SK-N-SH treated with all-trans-retinoic acid at 6 μM for 48 hours (cell line): ENCODE results near the gene UBP1.

Experiments used
- ATAC-seq: fragments of 200-7000 bp; cut with Tn5 transposase; 3 replicates; pipeline ENCODE4 v1.9.1; 2020; ENCODE audit warnings: mild to moderate bottlenecking, moderate library complexity
- ARNTL ChIP-seq: fragments of 450-650 bp; formaldehyde crosslinking; IDR thresholded peaks from 2 replicates; pipeline ENCODE4 v1.5.0; 2020; ENCODE audit warnings: low read depth, mild to moderate bottlenecking, moderate library complexity, borderline replicate concordance
- BACH2 ChIP-seq: fragments of 250-450 bp; sonication (Bioruptor Pico); IDR thresholded peaks from 2 replicates; pipeline ENCODE4 v1.9.0; 2021; ENCODE audit warnings: mild to moderate bottlenecking, borderline replicate concordance
- CREB5 ChIP-seq: fragments of 250-450 bp; sonication (Bioruptor Pico); IDR thresholded peaks from 2 replicates; pipeline ENCODE4 v1.5.1; 2020; ENCODE audit warnings: low read depth, mild to moderate bottlenecking, moderate library complexity
- CSDC2 ChIP-seq: fragments of 250-450 bp; sonication (Bioruptor Pico); IDR thresholded peaks from 2 replicates; pipeline ENCODE4 v1.5.0; 2020; ENCODE audit warnings: mild to moderate bottlenecking, moderate library complexity
- GLIS3 ChIP-seq: fragments of 250-450 bp; sonication (Bioruptor Pico); IDR thresholded peaks from 2 replicates; pipeline ENCODE4 v1.5.0; 2020; ENCODE audit warnings: mild to moderate bottlenecking, moderate library complexity
- ISL1 ChIP-seq: fragments of 250-450 bp; sonication (Bioruptor Pico); IDR thresholded peaks from 2 replicates; pipeline ENCODE4 v2.1.2; 2022; ENCODE audit warnings: mild to moderate bottlenecking, moderate library complexity
- OSR1 ChIP-seq: fragments of 250-450 bp; sonication (Bioruptor Pico); IDR thresholded peaks from 2 replicates; pipeline ENCODE4 v1.8.0; 2022; ENCODE audit warnings: moderate library complexity, mild to moderate bottlenecking, inconsistent platforms
- PPARA ChIP-seq: fragments of 250-450 bp; sonication (Bioruptor Pico); IDR thresholded peaks from 2 replicates; pipeline ENCODE4 v1.5.0; 2020; ENCODE audit warnings: mild to moderate bottlenecking, borderline replicate concordance
- RARB ChIP-seq: fragments of 250-450 bp; sonication (Bioruptor Pico); IDR thresholded peaks from 2 replicates; pipeline ENCODE4 v1.8.0; 2021; ENCODE audit warnings: mild to moderate bottlenecking, moderate library complexity
- SNAI2 ChIP-seq: fragments of 250-450 bp; sonication (Bioruptor Pico); IDR thresholded peaks from 2 replicates; pipeline ENCODE4 v1.5.0; 2020; ENCODE audit warnings: mild to moderate bottlenecking, moderate library complexity
- TCF4 ChIP-seq: fragments of 250-450 bp; sonication (Bioruptor Pico); IDR thresholded peaks from 2 replicates; pipeline ENCODE4 v1.8.0; 2021; ENCODE audit warnings: mild to moderate bottlenecking, moderate library complexity, borderline replicate concordance
- TOX ChIP-seq: fragments of 250-450 bp; sonication (Bioruptor Pico); IDR thresholded peaks from 2 replicates; pipeline ENCODE4 v1.8.0; 2021; ENCODE audit warnings: mild to moderate bottlenecking, moderate library complexity, borderline replicate concordance
- TSHZ2 ChIP-seq: fragments of 250-450 bp; sonication (Bioruptor Pico); IDR thresholded peaks from 2 replicates; pipeline ENCODE4 v1.5.0; 2020; ENCODE audit warnings: mild to moderate bottlenecking, moderate library complexity
- ZC3H10 ChIP-seq: fragments of 250-450 bp; sonication (Bioruptor Pico); IDR thresholded peaks from 2 replicates; pipeline ENCODE4 v1.5.1; 2021; ENCODE audit warnings: mild to moderate bottlenecking, moderate library complexity
- ZFP3 ChIP-seq: fragments of 250-450 bp; sonication (Bioruptor Pico); IDR thresholded peaks from 2 replicates; pipeline ENCODE4 v1.5.0; 2020; ENCODE audit warnings: mild to moderate bottlenecking, moderate library complexity
- ZFP30 ChIP-seq: fragments of 450-650 bp; formaldehyde crosslinking; IDR thresholded peaks from 2 replicates; pipeline ENCODE4 v1.5.0; 2022; ENCODE audit warnings: mild to moderate bottlenecking, moderate library complexity
- ZNF565 ChIP-seq: fragments of 450-650 bp; formaldehyde crosslinking; conservative IDR thresholded peaks from 2 replicates; pipeline ENCODE4 v1.5.0; 2020; ENCODE audit warnings: low read depth, mild to moderate bottlenecking, moderate library complexity
- ZNF70 ChIP-seq: fragments of 450-650 bp; formaldehyde crosslinking; IDR thresholded peaks from 2 replicates; pipeline ENCODE4 v1.5.0; 2020; ENCODE audit warnings: mild to moderate bottlenecking, moderate library complexity
- ZNF8 ChIP-seq: fragments of 450-650 bp; formaldehyde crosslinking; IDR thresholded peaks from 2 replicates; pipeline ENCODE4 v1.5.0; 2020; ENCODE audit warnings: mild to moderate bottlenecking, moderate library complexity
- TF ChIP-seq, protein P1 (sequence below): fragments of 250-450 bp; sonication (Bioruptor Pico); IDR thresholded peaks from 2 replicates; pipeline ENCODE4 v1.5.1; 2021; ENCODE audit warnings: mild to moderate bottlenecking, moderate library complexity
- TF ChIP-seq, protein P2 (sequence below): fragments of 250-450 bp; sonication (Bioruptor Pico); IDR thresholded peaks from 2 replicates; pipeline ENCODE4 v1.8.0; 2020; ENCODE audit warnings: mild to moderate bottlenecking, moderate library complexity, borderline replicate concordance
- TF ChIP-seq, protein P3 (sequence below): fragments of 250-450 bp; sonication (Bioruptor Pico); IDR thresholded peaks from 2 replicates; pipeline ENCODE4 v1.8.0; 2021; ENCODE audit warnings: low read depth, mild to moderate bottlenecking, moderate library complexity, borderline replicate concordance

Gene UBP1

DNA sequence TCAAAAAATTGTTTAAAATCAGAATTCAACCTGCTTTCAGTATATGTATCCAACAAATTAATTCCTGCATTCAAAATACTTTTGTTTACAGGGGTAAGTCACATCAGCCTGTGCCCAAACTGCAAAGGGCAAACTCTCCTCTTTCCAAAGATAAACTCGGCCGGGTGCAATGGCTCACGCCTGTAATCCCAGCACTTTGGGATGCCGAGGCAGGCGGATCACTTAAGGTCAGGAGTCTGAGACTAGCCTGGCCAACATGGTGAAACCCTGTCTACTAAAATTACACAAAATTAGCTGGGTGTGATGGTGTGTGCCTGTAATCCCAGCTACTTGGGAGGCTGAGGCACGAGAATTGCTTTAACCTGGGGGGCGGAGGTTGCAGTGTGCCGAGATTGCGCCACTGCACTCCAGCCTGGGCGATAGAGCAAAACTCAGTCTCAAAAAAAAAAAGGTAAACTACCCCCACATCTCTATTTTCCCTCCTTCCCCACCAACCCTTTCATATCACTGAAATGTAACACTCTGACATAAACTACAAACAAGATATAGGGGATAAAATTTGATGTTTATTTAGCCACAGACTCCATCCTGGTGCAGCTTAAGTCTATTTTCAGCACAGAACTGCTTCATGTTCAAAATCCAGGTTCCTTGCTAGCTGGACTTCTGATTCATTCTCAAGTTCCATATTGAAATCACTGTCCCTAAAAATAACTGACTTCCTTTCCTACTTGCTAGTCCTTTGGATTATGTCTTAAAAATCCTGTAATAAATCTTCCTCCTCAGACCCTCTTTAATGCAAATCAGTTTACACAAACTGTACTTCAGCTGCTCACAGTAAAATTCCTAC, 15.4 kb downstream of the UBP1 start:
- ATAC-seq, result no peak
- TF ChIP-seq ZNF8 (CRISPR knock-in tag), result no peak
- TF ChIP-seq, protein P1, sequence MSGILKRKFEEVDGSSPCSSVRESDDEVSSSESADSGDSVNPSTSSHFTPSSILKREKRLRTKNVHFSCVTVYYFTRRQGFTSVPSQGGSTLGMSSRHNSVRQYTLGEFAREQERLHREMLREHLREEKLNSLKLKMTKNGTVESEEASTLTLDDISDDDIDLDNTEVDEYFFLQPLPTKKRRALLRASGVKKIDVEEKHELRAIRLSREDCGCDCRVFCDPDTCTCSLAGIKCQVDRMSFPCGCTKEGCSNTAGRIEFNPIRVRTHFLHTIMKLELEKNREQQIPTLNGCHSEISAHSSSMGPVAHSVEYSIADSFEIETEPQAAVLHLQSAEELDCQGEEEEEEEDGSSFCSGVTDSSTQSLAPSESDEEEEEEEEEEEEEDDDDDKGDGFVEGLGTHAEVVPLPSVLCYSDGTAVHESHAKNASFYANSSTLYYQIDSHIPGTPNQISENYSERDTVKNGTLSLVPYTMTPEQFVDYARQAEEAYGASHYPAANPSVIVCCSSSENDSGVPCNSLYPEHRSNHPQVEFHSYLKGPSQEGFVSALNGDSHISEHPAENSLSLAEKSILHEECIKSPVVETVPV, result no peak
- no peak for TF ChIP-seq BACH2 (CRISPR knock-in tag)
- no peak for TF ChIP-seq ZFP30 (CRISPR knock-in tag)
- no peak for TF ChIP-seq TSHZ2 (CRISPR knock-in tag)
- no peak for TF ChIP-seq ISL1 (CRISPR knock-in tag)
- TF ChIP-seq RARB (CRISPR knock-in tag), result no peak
- no peak for TF ChIP-seq OSR1 (CRISPR knock-in tag)
- TF ChIP-seq TCF4 (CRISPR knock-in tag), result no peak
- TF ChIP-seq ZFP3, result no peak
- no peak for TF ChIP-seq PPARA (CRISPR knock-in tag)
- no peak for TF ChIP-seq ZNF565
- TF ChIP-seq, protein P2, sequence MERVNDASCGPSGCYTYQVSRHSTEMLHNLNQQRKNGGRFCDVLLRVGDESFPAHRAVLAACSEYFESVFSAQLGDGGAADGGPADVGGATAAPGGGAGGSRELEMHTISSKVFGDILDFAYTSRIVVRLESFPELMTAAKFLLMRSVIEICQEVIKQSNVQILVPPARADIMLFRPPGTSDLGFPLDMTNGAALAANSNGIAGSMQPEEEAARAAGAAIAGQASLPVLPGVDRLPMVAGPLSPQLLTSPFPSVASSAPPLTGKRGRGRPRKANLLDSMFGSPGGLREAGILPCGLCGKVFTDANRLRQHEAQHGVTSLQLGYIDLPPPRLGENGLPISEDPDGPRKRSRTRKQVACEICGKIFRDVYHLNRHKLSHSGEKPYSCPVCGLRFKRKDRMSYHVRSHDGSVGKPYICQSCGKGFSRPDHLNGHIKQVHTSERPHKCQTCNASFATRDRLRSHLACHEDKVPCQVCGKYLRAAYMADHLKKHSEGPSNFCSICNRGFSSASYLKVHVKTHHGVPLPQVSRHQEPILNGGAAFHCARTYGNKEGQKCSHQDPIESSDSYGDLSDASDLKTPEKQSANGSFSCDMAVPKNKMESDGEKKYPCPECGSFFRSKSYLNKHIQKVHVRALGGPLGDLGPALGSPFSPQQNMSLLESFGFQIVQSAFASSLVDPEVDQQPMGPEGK (CRISPR knock-in tag), result no peak
- TF ChIP-seq GLIS3 (CRISPR knock-in tag), result no peak
- TF ChIP-seq ARNTL, result no peak
- TF ChIP-seq CREB5, result no peak
- TF ChIP-seq, protein P3, sequence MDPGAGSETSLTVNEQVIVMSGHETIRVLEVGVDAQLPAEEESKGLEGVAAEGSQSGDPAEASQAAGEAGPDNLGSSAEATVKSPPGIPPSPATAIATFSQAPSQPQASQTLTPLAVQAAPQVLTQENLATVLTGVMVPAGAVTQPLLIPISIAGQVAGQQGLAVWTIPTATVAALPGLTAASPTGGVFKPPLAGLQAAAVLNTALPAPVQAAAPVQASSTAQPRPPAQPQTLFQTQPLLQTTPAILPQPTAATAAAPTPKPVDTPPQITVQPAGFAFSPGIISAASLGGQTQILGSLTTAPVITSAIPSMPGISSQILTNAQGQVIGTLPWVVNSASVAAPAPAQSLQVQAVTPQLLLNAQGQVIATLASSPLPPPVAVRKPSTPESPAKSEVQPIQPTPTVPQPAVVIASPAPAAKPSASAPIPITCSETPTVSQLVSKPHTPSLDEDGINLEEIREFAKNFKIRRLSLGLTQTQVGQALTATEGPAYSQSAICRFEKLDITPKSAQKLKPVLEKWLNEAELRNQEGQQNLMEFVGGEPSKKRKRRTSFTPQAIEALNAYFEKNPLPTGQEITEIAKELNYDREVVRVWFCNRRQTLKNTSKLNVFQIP (CRISPR knock-in tag), result no peak
- no peak for TF ChIP-seq TOX (CRISPR knock-in tag)
- TF ChIP-seq ZNF70 (CRISPR knock-in tag), result no peak

GRCh38 chr3:33420966-33421365, 19.2 kb downstream of the UBP1 start:
- peak; percentile 26; the same call in 1 of the 3 replicates for ATAC-seq
- TF ChIP-seq ISL1 (CRISPR knock-in tag), result no peak
- TF ChIP-seq, protein P2 (CRISPR knock-in tag), result no peak
- no peak for TF ChIP-seq ZNF565
- no peak for TF ChIP-seq SNAI2
- no peak for TF ChIP-seq ZFP3
- TF ChIP-seq CSDC2, result no peak
- no peak for TF ChIP-seq RARB (CRISPR knock-in tag)
- no peak for TF ChIP-seq OSR1 (CRISPR knock-in tag)
- TF ChIP-seq PPARA (CRISPR knock-in tag), result no peak
- TF ChIP-seq ZC3H10 (CRISPR knock-in tag), result no peak
- TF ChIP-seq, protein P3 (CRISPR knock-in tag), result no peak
- no peak for TF ChIP-seq BACH2 (CRISPR knock-in tag)
- TF ChIP-seq TSHZ2 (CRISPR knock-in tag), result no peak
- TF ChIP-seq GLIS3 (CRISPR knock-in tag), result no peak
- TF ChIP-seq ZNF8 (CRISPR knock-in tag), result no peak
- no peak for TF ChIP-seq TCF4 (CRISPR knock-in tag)
- TF ChIP-seq, all 23 proteins: peak for 0
